ENCODE results near the gene PSME3IP1.

GRCh38 chr16:57138281-57138935 is 47.4 kb downstream of the PSME3IP1 start:
- TF ChIP-seq CTCF (IDR thresholded peaks at IDR 0.05) (no peak), POLR2A (IDR thresholded peaks at IDR 0.05) (no peak)
